Naive thymus-derived CD8-positive, alpha-beta T cell (primary cell): ENCODE data around the gene PIP5K1C. TPM values are rescaled to one million over a fixed set of nuclear protein-coding genes. Genes with fewer than 3 reads are reported as not detected.
"Not testable (repeated sequence)": the region's sequence is repeated elsewhere in the genome, so short reads cannot be mapped to it uniquely, and the experiment has no call there.

Source experiments
- ATAC-seq, 2 donors: fragments of 150-1000 bp; cut with Tn5 transposase in 1 of 2; sonication (Bioruptor Pico), chemical (Tn5 transposase) in 1 of 2; 1 replicate in 1 of 2; 2 replicates in 1 of 2; pipeline ENCODE4 v1.10.0; 2021; ENCODE audit warnings: mild to moderate bottlenecking in 2 of 2, moderate library complexity in 2 of 2
- POLR2A ChIA-PET: fragments of 350-600 bp; sonication (Branson Sonifier 250); formaldehyde crosslinking; loops from one replicate; lab custom pipeline; 2021; ENCODE audit warnings: antibody characterized with exemption; lab: Charles Lee
- DNase-seq, 10 donors: peaks; one replicate each; pipeline versions ENCODE4 v3.0.0 to v3.0.0-alpha.2; 2020 to 2022
- H3K27ac Mint-ChIP-seq, 10 donors: one replicate each; pipeline ENCODE4 v1.8.0; 2020 to 2022; ENCODE audit warnings: mild to moderate bottlenecking in 10 of 10, mixed read lengths in 10 of 10, moderate library complexity in 4 of 10, inconsistent platforms in 1 of 10
- H3K27me3 Mint-ChIP-seq, 5 donors: one replicate each; pipeline ENCODE4 v1.8.0; 2021 to 2022; ENCODE audit warnings: mixed read lengths in 5 of 5
- H3K36me3 Mint-ChIP-seq, 3 donors: one replicate each; pipeline ENCODE4 v1.8.0; 2020 to 2022; ENCODE audit warnings: mixed read lengths in 3 of 3, mild to moderate bottlenecking in 2 of 3, inconsistent platforms in 1 of 3
- H3K4me1 Mint-ChIP-seq, 4 donors: one replicate each; pipeline ENCODE4 v1.8.0; 2021 to 2022; ENCODE audit warnings: mixed read lengths in 4 of 4
- H3K4me3 Mint-ChIP-seq, 10 donors: one replicate each; pipeline ENCODE4 v1.8.0; 2020 to 2022; ENCODE audit warnings: mild to moderate bottlenecking in 10 of 10, mixed read lengths in 10 of 10, moderate library complexity in 6 of 10, inconsistent platforms in 1 of 10
- H3K9me3 Mint-ChIP-seq, 9 donors: one replicate each; pipeline ENCODE4 v1.8.0; 2020 to 2022; ENCODE audit warnings: mixed read lengths in 9 of 9, mild to moderate bottlenecking in 3 of 9, inconsistent platforms in 1 of 9, moderate library complexity in 1 of 9
- polyA plus RNA-seq, 3 donors: library from polyadenylated mRNA; unstranded; fragments of 300-500 nt; fragmentation: Illumina TruSeq; gene quantifications; one replicate each; pipeline ENCODE4 v1.2.3, GENCODE V29; 2021
- total RNA-seq, 8 experiments: library from RNA in 2 of 8; stranded (reverse) in 2 of 8; gene quantifications; one replicate each; pipeline ENCODE4 v1.2.3 and lab custom pipeline; 2021 to 2026

PIP5K1C gene
- total and polyA plus RNA-seq, 5 experiments from 2014 or later = 3.9 to 32.0 (median 10.1) TPM

DNA sequence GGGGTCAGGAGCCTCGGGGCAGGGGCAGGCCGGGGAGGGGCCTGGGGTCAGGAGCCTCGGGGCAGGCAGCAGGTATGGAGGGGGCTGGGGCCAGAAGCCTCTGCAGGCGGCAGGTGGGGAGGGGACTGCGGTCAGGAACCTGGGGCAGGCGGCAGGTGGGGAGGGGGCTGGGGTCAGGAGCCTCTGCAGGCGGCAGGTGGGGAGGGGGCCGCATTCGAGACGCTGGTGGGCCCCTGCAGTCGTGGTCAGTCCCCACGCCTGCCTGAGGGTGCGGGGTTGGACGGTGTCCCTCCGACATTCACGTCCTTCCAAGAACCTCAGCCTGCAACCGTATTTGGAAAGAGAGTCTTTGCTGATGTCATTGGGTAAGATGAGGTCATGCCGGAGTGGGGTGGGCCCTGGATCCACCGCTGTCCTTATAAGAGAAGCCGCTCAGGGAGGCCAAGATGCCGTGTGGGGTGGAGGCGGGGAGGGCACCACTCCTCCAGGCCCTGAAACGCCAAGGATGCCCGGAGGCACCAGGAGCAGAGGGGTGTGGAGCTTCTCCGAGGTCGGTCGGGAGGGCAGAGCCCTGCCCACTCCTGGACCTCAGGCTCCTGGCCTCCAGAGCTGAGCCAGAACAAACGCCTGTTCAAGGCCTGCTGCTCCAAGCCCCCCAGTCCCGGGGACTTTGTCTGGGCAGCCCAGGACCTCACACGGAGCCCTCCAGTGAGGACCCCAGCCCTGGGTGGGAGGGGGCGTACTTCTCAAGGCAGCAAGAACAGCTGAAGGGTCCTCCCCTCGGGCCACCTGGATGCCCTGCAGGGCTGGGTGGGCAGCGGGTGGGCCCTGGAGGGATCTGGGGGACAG, 30.1 kb downstream of the PIP5K1C start:
- POLR2A ChIA-PET = interaction anchor here (1.6 kb wide), 2 partner anchors 17 to 18 kb away, joined by 4 to 6 read pairs; no protein-coding TSS in a partner anchor
- H3K4me3 Mint-ChIP-seq = peak overlapping the region in 6 of 10 donors; percentile 34 to 79 (median 60)
- H3K4me1 Mint-ChIP-seq = peaks cover 10 to 44% (median 34%) of the 10 kb centered on the region in 4 donors
- no peaks in the 10 kb centered on the region for H3K9me3 Mint-ChIP-seq
- no peaks in the 10 kb centered on the region for H3K27me3 Mint-ChIP-seq
- H3K27ac Mint-ChIP-seq = peak overlapping the region in 5 of 10 donors; percentile 43 to 75 (median 66)
- peaks cover 0 to 10% (median 5%) of the 10 kb centered on the region in 3 donors for H3K36me3 Mint-ChIP-seq
- DNase-seq = no peak
- no peak for ATAC-seq

DNA sequence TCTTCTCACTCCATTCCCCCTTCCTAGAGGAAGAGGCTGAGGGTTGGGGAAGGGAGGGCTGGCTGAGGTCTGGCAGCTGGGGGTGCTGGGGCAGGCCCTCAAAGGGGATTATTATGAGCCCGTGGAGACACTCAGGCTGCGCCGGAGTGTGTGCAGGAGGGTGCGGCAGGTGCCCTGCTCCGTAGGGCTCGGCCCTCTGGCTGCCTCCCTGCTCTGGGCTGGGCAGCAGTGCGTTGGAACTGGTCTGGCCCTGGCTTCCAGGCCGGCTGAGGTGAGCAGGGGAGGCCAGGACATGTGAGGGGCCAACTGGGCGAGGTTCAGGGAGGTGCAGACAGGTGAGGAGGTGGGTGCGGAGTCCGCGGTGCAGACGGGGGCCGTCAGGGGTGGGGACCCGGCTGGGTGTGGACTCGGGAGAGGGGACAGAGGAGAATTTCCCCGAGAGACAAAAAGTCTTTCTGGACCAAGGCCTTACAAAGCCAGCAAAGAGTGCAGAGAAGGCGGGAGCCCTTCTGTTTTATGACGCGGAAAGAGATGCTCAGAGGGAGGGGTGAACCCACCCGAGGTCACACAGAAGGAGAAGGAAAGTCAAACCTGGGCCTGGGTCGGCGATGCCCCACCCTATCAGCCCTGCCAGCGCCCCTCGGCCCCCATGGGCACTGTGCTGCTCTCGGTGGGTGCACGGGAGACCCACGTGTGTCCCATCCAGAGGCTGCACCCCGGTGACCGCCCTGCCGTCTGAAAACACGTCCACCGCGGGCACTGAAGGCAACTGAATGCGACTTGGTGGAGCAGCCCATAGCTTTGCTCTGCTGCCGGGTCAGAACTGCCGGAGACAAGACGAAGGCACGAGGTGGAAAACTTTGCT, 31.0 kb downstream of the PIP5K1C start:
- DNase-seq (no peak), ATAC-seq (no peak)
- Mint-ChIP-seq H3K9me3 (no peaks in the 10 kb centered on the region), H3K27ac (peak overlapping the region in 3 of 10 donors; percentile 37 to 75 (median 47)), H3K4me1 (peaks cover 10 to 40% (median 31%) of the 10 kb centered on the region in 4 donors), H3K36me3 (peaks cover 0 to 6% (median 0%) of the 10 kb centered on the region in 3 donors), H3K27me3 (no peaks in the 10 kb centered on the region), H3K4me3 (peak overlapping the region in 2 of 10 donors; percentile 19 to 32)
- POLR2A ChIA-PET = interaction anchor here (1.8 kb wide), 1 partner anchor 18 kb away, joined by 5 read pairs; no protein-coding TSS in a partner anchor

DNA sequence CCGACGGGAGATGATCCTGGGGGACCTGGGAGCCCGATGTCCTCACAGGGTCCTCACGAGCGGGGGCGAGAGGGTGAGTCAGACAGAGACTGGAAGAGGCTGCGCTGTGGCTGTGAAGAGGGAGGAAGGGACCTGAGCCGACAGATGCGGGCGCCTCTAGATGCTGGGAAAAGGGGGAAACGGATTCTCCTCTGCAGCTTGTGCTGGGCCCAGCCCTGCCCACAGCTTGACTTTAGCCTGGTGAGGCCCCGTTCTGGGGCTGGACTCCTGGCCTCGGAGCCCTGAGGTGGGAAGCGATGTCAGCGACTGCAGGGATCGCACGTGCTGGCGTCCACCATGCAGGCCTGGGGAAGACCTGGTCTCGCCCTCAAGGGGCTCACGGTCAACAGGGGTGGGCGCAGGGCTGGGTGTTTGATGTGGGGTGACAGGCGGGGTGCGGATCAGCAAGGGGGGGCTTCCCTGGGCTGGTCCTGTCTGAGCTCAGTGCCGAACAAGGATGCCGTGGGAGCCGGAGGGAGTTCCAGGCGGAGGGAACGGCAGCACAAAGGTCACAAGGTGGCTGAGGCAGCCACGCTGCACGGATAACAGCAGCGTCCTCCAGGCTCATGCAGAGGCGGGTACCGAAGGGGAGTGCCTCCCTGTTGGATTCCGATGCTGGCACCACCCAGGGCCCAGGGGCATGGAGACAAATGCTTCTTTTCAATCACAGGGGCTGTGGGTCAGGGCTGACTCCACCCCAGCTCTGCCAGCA, 31.8 kb downstream of the PIP5K1C start:
- DNase-seq (no peak), ATAC-seq (no peak)
- peaks cover 10 to 39% (median 30%) of the 10 kb centered on the region in 4 donors for H3K4me1 Mint-ChIP-seq
- peak overlapping the region in 4 of 10 donors; percentile 37 to 85 (median 68) for H3K27ac Mint-ChIP-seq
- H3K27me3 Mint-ChIP-seq = no peaks in the 10 kb centered on the region
- POLR2A ChIA-PET = interaction anchor here (1.1 to 1.8 kb wide), 2 partner anchors 19 to 22 kb away, joined by 3 to 5 read pairs; no protein-coding TSS in a partner anchor
- no peaks in the 10 kb centered on the region for H3K9me3 Mint-ChIP-seq
- H3K36me3 Mint-ChIP-seq = peaks cover 0 to 12% (median 0%) of the 10 kb centered on the region in 3 donors
- peak overlapping the region in 1 of 10 donors; percentile 13 for H3K4me3 Mint-ChIP-seq

DNA sequence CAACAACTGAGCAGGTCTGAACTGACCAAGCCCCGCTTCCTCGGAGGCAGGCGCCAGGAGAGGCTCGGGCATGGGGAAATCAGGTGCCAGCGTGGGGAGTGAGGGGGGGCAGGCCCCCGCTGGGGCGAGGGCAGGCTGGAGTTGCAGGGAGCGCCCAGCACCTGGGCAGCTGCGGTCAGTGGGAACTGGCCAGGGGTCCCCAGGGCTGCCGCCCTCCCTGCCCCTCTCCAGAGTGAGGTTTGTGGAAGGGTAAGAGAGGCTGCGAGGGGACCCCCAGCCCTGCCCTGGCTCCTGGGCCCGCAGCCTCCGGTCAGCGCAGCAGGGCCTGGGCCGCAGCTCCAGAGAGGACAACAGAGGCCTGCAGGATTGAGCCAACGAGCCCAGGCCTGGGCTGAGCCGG, 32.5 kb downstream of the PIP5K1C start:
- POLR2A ChIA-PET = interaction anchor here (1.1 to 1.8 kb wide), 2 partner anchors 20 to 23 kb away, joined by 3 to 5 read pairs; no protein-coding TSS in a partner anchor
- H3K9me3 Mint-ChIP-seq = no peaks in the 10 kb centered on the region
- peak overlapping the region in 1 of 10 donors; percentile 13 for H3K4me3 Mint-ChIP-seq

GRCh38 chr19:3667037-3667638, 33.1 kb downstream of the PIP5K1C start:
- H3K4me1 Mint-ChIP-seq = peaks cover 7 to 31% (median 26%) of the 10 kb centered on the region in 4 donors
- no peak overlapping the region for H3K4me3 Mint-ChIP-seq
- ATAC-seq (no peak), DNase-seq (no peak)
- no peaks in the 10 kb centered on the region for H3K9me3 Mint-ChIP-seq
- peaks cover 0 to 22% (median 3%) of the 10 kb centered on the region in 3 donors for H3K36me3 Mint-ChIP-seq
- peak overlapping the region in 2 of 10 donors; percentile 53 to 57 for H3K27ac Mint-ChIP-seq
- POLR2A ChIA-PET = interaction anchor here (1.4 to 2.1 kb wide), 4 partner anchors 21 to 161 kb away, joined by 3 to 8 read pairs (median 6); partner anchors contain the start of gene FZR1
- no peaks in the 10 kb centered on the region for H3K27me3 Mint-ChIP-seq

More for the DNA sequence above, 32.5 kb downstream of the PIP5K1C start:
- no peak for DNase-seq
- peak overlapping the region in 1 of 10 donors; percentile 63 for H3K27ac Mint-ChIP-seq
- H3K36me3 Mint-ChIP-seq = peaks cover 0 to 20% (median under 1%) of the 10 kb centered on the region in 3 donors
- H3K27me3 Mint-ChIP-seq = no peaks in the 10 kb centered on the region
- H3K4me1 Mint-ChIP-seq = peaks cover 10 to 35% (median 30%) of the 10 kb centered on the region in 4 donors
- ATAC-seq = no peak

GRCh38 chr19:3666545-3666856, 33.8 kb downstream of the PIP5K1C start:
- H3K36me3 Mint-ChIP-seq = peaks cover 0 to 24% (median 3%) of the 10 kb centered on the region in 3 donors
- not testable (repeated sequence) for H3K9me3 Mint-ChIP-seq, H3K27me3 Mint-ChIP-seq, ATAC-seq, DNase-seq
- peaks cover 6 to 26% (median 20%) of the 10 kb centered on the region in 4 donors for H3K4me1 Mint-ChIP-seq
- H3K27ac Mint-ChIP-seq = peak overlapping the region in 3 of 10 donors; percentile 26 to 35 (median 32)
- POLR2A ChIA-PET = interaction anchor here (1.4 to 2.1 kb wide), 3 partner anchors 21 to 160 kb away, joined by 3 to 8 read pairs (median 6); partner anchors contain the start of gene FZR1
- peak overlapping the region in 1 of 10 donors; percentile 34 for H3K4me3 Mint-ChIP-seq

DNA sequence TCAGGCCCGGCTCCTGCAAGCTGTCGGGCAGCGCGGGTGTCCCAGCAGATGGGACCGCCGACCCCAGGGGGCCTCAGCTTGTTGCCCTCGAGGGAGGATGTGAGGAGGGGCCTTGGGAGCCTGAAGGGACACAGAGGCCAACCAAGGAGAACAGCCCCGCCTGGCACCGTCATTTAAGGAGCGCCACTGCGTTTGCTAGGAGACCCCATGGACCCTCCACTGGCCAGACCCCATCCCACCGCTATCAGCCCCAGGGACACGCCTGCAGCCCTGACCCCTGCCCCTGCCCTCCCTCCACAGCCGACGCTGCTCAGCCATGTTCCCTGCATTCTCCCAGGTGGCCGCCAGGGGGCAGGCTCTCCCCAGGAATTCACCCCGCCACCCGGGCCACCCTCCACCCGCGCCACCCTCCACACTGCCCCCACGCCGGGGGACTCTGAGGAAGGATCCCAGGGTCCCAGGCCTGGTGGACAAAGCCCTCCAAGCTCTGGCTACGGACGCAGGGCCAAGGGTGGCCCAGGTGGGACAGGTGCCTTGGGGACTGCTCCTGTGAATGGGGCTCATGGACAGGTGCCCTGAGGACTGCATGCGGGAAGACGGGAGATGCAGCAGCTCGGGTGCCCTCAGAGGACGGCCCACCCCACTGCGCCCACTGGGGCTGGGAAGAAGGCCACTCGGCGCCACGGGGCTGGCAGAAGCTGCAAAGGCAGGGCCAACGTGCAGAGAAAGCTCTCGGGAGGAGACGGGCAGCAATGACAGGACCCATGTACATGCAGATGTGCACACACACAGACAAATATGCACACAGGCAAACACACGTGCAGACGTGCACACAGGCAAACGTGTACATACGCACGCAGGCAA, 34.4 kb downstream of the PIP5K1C start:
- peak; percentile 57 to 87 (median 77) for DNase-seq
- POLR2A ChIA-PET = interaction anchor here (1.2 to 2.1 kb wide), 5 partner anchors 22 to 159 kb away, joined by 3 to 8 read pairs (median 5); partner anchors contain the start of genes FZR1 and PIP5K1C
- H3K4me1 Mint-ChIP-seq = peaks cover 6 to 21% (median 16%) of the 10 kb centered on the region in 4 donors
- H3K9me3 Mint-ChIP-seq = no peaks in the 10 kb centered on the region
- peak; percentile 95 to 97 for ATAC-seq
- no peaks in the 10 kb centered on the region for H3K27me3 Mint-ChIP-seq
- H3K4me3 Mint-ChIP-seq = no peak overlapping the region
- H3K36me3 Mint-ChIP-seq = peaks cover 0 to 25% (median 3%) of the 10 kb centered on the region in 3 donors
- H3K27ac Mint-ChIP-seq = peak overlapping the region in 2 of 10 donors; percentile 25 to 32

GRCh38 chr19:3664879-3665642, 35.2 kb downstream of the PIP5K1C start:
- H3K4me1 Mint-ChIP-seq = peaks cover 3 to 16% (median 11%) of the 10 kb centered on the region in 4 donors
- no peak overlapping the region for H3K27ac Mint-ChIP-seq
- POLR2A ChIA-PET = interaction anchor here (1.2 to 2.1 kb wide), 3 partner anchors 23 to 42 kb away, joined by 3 to 8 read pairs (median 5); partner anchors contain the start of gene PIP5K1C
- peaks cover 0 to 28% (median 7%) of the 10 kb centered on the region in 3 donors for H3K36me3 Mint-ChIP-seq
- ATAC-seq (no peak), DNase-seq (no peak)
- H3K27me3 Mint-ChIP-seq = no peaks in the 10 kb centered on the region
- no peak overlapping the region for H3K4me3 Mint-ChIP-seq
- no peaks in the 10 kb centered on the region for H3K9me3 Mint-ChIP-seq

- Mint-ChIP-seq H3K9me3 (no peaks in the 10 kb centered on the region), H3K4me1 (peaks cover 3 to 11% (median 6%) of the 10 kb centered on the region in 4 donors), H3K27me3 (no peaks in the 10 kb centered on the region), H3K27ac (no peak overlapping the region), H3K36me3 (peaks cover 0 to 29% (median 7%) of the 10 kb centered on the region in 3 donors), H3K4me3 (no peak overlapping the region)
- POLR2A ChIA-PET = no interaction called here
- ATAC-seq (no peak), DNase-seq (no peak)
Observed at GRCh38 chr19:3663838-3664237, 36.4 kb downstream of the PIP5K1C start.
